HUDEP-2 (cell line): ENCODE measurements around the gene PARN.
"Not testable (repeated sequence)": the region's sequence is repeated elsewhere in the genome, so short reads cannot be mapped to it uniquely, and the experiment has no call there.

Experiments used
- DNase-seq, 76 experiments: peaks; one replicate each; lab custom pipeline; 2025; ENCODE audit not compliant: unreplicated experiment in 76 of 76; lab: John Stamatoyannopoulos, UW

The PARN gene

GRCh38 chr16:14445937-14446715 is 183.9 kb downstream of the PARN start:
- DNase-seq: no peak

GRCh38 chr16:14444979-14445810 is 184.9 kb downstream of the PARN start:
- DNase-seq: no peak

- not testable (repeated sequence) for DNase-seq
Observed at GRCh38 chr16:14441533-14441932, 188.5 kb downstream of the PARN start.

- DNase-seq: no peak
Observed at GRCh38 chr16:14438256-14438655, 191.8 kb downstream of the PARN start.

- DNase-seq: no peak
Observed at GRCh38 chr16:14437426-14437825, 192.6 kb downstream of the PARN start.

- no peak for DNase-seq
Observed at GRCh38 chr16:14436401-14436955, 193.6 kb downstream of the PARN start.

- DNase-seq: no peak
Observed at GRCh38 chr16:14434860-14435259, 195.2 kb downstream of the PARN start.

- DNase-seq: not testable (repeated sequence)
Observed at GRCh38 chr16:14428971-14429637, 201.0 kb downstream of the PARN start.

- no peak for DNase-seq
Observed at GRCh38 chr16:14428043-14428442, 202.0 kb downstream of the PARN start.

GRCh38 chr16:14427371-14427948 is 202.6 kb downstream of the PARN start:
- no peak for DNase-seq

GRCh38 chr16:14424595-14424994 is 205.5 kb downstream of the PARN start:
- DNase-seq: no peak

- no peak for DNase-seq
Observed at GRCh38 chr16:14423344-14423743, 206.7 kb downstream of the PARN start.

GRCh38 chr16:14420721-14421488 is 209.2 kb downstream of the PARN start:
- no peak for DNase-seq

GRCh38 chr16:14420243-14420642 is 209.8 kb downstream of the PARN start:
- not testable (repeated sequence) for DNase-seq

GRCh38 chr16:14419817-14420216 is 210.2 kb downstream of the PARN start:
- no peak for DNase-seq

- DNase-seq: no peak
Observed at GRCh38 chr16:14418795-14419225, 211.2 kb downstream of the PARN start.

- no peak for DNase-seq
Observed at GRCh38 chr16:14416184-14416583, 213.9 kb downstream of the PARN start.

GRCh38 chr16:14415291-14415690 is 214.8 kb downstream of the PARN start:
- no peak for DNase-seq

- no peak for DNase-seq
Observed at GRCh38 chr16:14409563-14409962, 220.5 kb downstream of the PARN start.
